ENCODE measurements around the gene ERICH6B. TPM values are rescaled to one million over a fixed set of nuclear protein-coding genes. Genes with fewer than 3 reads are reported as not detected.

ERICH6B gene
- total RNA-seq, 2 experiments from 2014 or later = not detected

DNA sequence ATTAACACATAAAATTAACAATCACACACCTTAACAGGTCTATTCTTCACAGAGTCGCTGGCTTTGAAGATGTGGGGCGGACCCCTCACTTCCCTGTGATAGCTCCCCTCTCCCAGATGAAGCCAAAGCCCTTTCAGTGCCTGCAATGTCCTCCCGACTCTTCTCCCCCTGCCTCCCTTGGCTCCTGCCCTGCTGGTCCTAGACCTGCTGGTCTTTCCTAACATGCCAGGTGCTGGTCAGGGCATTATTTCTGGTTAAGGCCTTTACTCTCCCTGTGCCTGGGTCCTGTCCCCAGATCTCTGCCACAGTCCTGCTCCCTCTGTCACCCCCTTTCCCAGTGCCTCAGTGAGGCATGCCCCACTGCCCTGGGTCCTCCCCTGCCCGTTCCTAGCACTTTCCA, 12.2 kb downstream of the ERICH6B start:
- Mint-ChIP-seq H3K27ac (no peak overlapping the region), H3K27me3 (peaks cover 18% of the 10 kb centered on the region), H3K9me3 (no peaks in the 10 kb centered on the region), H3K36me3 (ENCODE audit: low read depth) (no peaks in the 10 kb centered on the region), H3K4me1 (ENCODE audit: low read depth) (no peaks in the 10 kb centered on the region), H3K4me3 (no peak overlapping the region)
- TF ChIP-seq, protein P1, sequence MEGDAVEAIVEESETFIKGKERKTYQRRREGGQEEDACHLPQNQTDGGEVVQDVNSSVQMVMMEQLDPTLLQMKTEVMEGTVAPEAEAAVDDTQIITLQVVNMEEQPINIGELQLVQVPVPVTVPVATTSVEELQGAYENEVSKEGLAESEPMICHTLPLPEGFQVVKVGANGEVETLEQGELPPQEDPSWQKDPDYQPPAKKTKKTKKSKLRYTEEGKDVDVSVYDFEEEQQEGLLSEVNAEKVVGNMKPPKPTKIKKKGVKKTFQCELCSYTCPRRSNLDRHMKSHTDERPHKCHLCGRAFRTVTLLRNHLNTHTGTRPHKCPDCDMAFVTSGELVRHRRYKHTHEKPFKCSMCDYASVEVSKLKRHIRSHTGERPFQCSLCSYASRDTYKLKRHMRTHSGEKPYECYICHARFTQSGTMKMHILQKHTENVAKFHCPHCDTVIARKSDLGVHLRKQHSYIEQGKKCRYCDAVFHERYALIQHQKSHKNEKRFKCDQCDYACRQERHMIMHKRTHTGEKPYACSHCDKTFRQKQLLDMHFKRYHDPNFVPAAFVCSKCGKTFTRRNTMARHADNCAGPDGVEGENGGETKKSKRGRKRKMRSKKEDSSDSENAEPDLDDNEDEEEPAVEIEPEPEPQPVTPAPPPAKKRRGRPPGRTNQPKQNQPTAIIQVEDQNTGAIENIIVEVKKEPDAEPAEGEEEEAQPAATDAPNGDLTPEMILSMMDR (IDR thresholded peaks at IDR 0.05) = no peak
- Histone ChIP-seq H3K36me3 (ENCODE audit: insufficient read depth, low read length) (no peaks in the 10 kb centered on the region), H3K27me3 (ENCODE audit: control insufficient read depth in 1 of 2, insufficient read depth in 2 of 2, low read length in 2 of 2) (peaks cover 0 to 4% of the 10 kb centered on the region in 2 experiments), H3K27ac (ENCODE audit: low read depth in 1 of 2, low read length in 2 of 2) (no peak overlapping the region), H3K4me3 (ENCODE audit: low read length) (no peak overlapping the region), H3K9me3 (ENCODE audit: control insufficient read depth in 1 of 2, insufficient read depth in 1 of 2, low read length in 2 of 2) (no peaks in the 10 kb centered on the region), H3K4me1 (ENCODE audit: insufficient read depth, low read length) (no peaks in the 10 kb centered on the region)
- ATAC-seq (ENCODE audit: poor library complexity) (no peak), DNase-seq (no peak)
- ChIA-PET CTCF (no interaction called here), POLR2A (no interaction called here)
- intact Hi-C loops (cut with DNase I, micrococcal nuclease) = no loop called here

DNA sequence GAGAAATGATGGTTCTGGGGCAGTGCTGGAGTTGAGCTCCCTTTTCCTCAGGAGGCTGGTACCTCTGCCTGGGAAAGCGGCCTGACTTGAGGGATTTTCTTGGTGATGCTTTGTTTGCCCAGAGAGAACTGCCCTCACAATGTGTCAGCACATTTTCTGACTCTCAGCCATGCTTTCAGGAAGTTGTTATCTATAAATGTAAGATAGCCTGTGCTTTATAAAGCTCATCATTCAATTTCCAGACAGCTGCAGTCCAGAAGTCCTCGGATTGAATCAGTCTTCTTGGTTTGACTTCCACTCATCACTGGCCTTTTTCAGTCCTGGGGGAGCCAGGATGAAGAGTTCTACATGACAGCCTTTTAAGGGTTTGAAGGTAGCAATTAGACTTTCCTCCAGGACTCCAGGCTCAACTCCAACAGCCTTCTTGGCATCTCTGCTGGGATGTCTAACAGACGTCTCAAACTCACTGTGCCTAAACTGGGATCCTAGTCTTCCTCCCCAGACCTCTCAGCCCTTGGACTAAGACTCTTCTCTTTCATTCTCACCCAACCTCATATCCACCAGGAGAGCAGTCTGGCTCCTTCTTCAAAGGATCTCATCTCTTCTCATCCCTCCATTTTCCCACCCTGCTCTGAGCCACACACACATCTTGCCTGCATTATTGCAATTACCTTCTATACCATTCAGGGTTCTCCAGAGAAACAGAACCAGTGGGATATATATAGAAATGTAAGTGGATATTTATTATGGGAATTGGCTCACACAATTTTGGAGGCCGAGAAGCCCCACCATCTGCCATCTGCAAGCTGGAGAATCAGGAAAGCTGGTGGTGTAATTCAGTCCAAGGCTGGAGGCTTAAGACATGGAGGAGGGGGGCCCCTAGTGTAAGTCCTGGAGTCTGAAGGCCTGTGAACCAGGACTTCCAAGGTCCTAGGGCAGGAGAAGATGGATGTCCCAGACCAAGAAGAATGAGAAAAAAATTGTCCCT, 13.1 kb downstream of the ERICH6B start:
- no peak overlapping the region for H3K4me3 ChIP-seq (ENCODE audit: low read length)
- ATAC-seq (ENCODE audit: poor library complexity) (no peak), DNase-seq (no peak)
- H3K4me1 ChIP-seq (ENCODE audit: insufficient read depth, low read length) = no peaks in the 10 kb centered on the region
- no peaks in the 10 kb centered on the region for H3K9me3 ChIP-seq (ENCODE audit: control insufficient read depth in 1 of 2, insufficient read depth in 1 of 2, low read length in 2 of 2)
- ChIA-PET POLR2A (no interaction called here), CTCF (no interaction called here)
- H3K4me3 Mint-ChIP-seq = no peak overlapping the region
- H3K27me3 ChIP-seq (ENCODE audit: control insufficient read depth in 1 of 2, insufficient read depth in 2 of 2, low read length in 2 of 2) = peaks cover 0 to 5% of the 10 kb centered on the region in 2 experiments
- H3K27me3 Mint-ChIP-seq = peaks cover 24% of the 10 kb centered on the region
- H3K36me3 ChIP-seq (ENCODE audit: insufficient read depth, low read length) = no peaks in the 10 kb centered on the region
- TF ChIP-seq, protein P1 (IDR thresholded peaks at IDR 0.05) = no peak
- intact Hi-C loops (cut with DNase I, micrococcal nuclease) = no loop called here
- no peak overlapping the region for H3K27ac ChIP-seq (ENCODE audit: low read depth in 1 of 2, low read length in 2 of 2)
- H3K27ac Mint-ChIP-seq = no peak overlapping the region
- no peaks in the 10 kb centered on the region for H3K9me3 Mint-ChIP-seq
- no peaks in the 10 kb centered on the region for H3K4me1 Mint-ChIP-seq (ENCODE audit: low read depth)
- H3K36me3 Mint-ChIP-seq (ENCODE audit: low read depth) = no peaks in the 10 kb centered on the region

DNA sequence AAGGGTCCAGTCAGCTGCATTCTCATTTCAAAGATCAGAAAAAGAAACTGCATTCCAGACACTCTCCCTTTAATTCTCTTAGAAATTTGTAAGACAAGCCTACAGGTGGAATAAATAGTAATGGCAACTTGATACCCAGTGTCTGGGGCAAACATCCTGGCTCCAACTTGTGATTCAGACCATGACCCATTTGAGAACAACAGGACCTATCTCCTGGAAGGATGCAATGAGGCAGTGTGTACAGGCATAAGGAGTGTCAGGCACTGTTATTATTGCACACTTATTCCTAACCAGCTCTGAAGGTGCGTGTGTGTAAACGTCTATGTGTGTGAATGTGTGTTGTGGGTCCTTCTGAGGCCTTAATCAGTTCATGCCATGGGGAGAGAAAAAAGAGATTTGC, 13.9 kb downstream of the ERICH6B start:
- intact Hi-C loops (cut with DNase I, micrococcal nuclease) = no loop called here
- ChIA-PET POLR2A (no interaction called here), CTCF (no interaction called here)
- Mint-ChIP-seq H3K27ac (no peak overlapping the region), H3K27me3 (peaks cover 19% of the 10 kb centered on the region), H3K9me3 (no peaks in the 10 kb centered on the region), H3K36me3 (ENCODE audit: low read depth) (no peaks in the 10 kb centered on the region), H3K4me1 (ENCODE audit: low read depth) (no peaks in the 10 kb centered on the region), H3K4me3 (no peak overlapping the region)
- H3K36me3 ChIP-seq (ENCODE audit: insufficient read depth, low read length) = no peaks in the 10 kb centered on the region
- H3K9me3 ChIP-seq (ENCODE audit: control insufficient read depth in 1 of 2, insufficient read depth in 1 of 2, low read length in 2 of 2) = no peaks in the 10 kb centered on the region
- peaks cover 0 to 5% of the 10 kb centered on the region in 2 experiments for H3K27me3 ChIP-seq (ENCODE audit: control insufficient read depth in 1 of 2, insufficient read depth in 2 of 2, low read length in 2 of 2)
- no peak overlapping the region for H3K4me3 ChIP-seq (ENCODE audit: low read length)
- ATAC-seq (ENCODE audit: poor library complexity) (no peak), DNase-seq (no peak)
- no peak overlapping the region for H3K27ac ChIP-seq (ENCODE audit: low read depth in 1 of 2, low read length in 2 of 2)
- TF ChIP-seq, protein P1 (IDR thresholded peaks at IDR 0.05) = no peak
- H3K4me1 ChIP-seq (ENCODE audit: insufficient read depth, low read length) = no peaks in the 10 kb centered on the region
